ENCODE data around the gene DDX17.

DNA sequence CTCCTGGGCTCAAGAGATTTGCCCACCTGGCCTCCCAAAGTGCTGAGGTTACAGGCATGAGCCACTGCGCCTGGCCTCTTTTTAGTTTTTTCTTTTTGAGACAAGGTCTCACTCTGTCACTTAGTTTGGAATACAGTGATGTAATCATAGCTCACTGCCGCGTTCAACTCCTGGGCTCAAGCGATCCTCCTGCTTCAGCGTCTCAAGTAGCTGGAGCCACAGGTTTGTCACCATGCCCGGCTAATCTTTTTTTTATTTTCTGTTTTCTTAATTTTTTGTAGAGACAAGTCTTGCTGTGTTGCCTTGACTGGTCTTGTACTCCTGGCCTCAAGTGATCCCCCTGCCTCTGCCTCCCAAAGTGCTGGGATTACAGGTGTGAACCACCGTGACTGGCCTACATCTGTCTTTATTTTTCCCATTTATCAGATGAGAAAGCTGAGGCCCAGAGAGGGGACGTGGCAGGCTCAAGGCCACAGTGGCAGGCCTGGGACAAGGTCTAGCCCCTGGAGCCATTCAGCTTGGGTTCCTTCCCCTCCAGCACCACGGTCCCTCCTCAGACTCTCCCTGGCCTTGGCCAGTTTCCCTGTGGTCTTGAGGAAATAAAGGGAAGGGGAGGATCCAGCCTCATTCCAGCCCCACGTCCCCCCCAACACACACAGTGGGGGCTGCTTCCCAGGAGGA, 41.0 kb downstream of the DDX17 start:
- no peak for TF ChIP-seq ESRRA (CRISPR knock-in tag; IDR thresholded peaks at IDR 0.05; ENCODE audit: borderline replicate concordance)
- TF ChIP-seq TEAD4 (CRISPR knock-in tag; IDR thresholded peaks at IDR 0.05) = no peak
- TF ChIP-seq, protein P1, sequence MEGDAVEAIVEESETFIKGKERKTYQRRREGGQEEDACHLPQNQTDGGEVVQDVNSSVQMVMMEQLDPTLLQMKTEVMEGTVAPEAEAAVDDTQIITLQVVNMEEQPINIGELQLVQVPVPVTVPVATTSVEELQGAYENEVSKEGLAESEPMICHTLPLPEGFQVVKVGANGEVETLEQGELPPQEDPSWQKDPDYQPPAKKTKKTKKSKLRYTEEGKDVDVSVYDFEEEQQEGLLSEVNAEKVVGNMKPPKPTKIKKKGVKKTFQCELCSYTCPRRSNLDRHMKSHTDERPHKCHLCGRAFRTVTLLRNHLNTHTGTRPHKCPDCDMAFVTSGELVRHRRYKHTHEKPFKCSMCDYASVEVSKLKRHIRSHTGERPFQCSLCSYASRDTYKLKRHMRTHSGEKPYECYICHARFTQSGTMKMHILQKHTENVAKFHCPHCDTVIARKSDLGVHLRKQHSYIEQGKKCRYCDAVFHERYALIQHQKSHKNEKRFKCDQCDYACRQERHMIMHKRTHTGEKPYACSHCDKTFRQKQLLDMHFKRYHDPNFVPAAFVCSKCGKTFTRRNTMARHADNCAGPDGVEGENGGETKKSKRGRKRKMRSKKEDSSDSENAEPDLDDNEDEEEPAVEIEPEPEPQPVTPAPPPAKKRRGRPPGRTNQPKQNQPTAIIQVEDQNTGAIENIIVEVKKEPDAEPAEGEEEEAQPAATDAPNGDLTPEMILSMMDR (IDR thresholded peaks at IDR 0.05) = no peak
- no peak for TF ChIP-seq TP53 (CRISPR knock-in tag; IDR thresholded peaks at IDR 0.05)
- TF ChIP-seq, protein P2, sequence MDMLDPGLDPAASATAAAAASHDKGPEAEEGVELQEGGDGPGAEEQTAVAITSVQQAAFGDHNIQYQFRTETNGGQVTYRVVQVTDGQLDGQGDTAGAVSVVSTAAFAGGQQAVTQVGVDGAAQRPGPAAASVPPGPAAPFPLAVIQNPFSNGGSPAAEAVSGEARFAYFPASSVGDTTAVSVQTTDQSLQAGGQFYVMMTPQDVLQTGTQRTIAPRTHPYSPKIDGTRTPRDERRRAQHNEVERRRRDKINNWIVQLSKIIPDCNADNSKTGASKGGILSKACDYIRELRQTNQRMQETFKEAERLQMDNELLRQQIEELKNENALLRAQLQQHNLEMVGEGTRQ (CRISPR knock-in tag; IDR thresholded peaks at IDR 0.05) = no peak
- TF ChIP-seq, protein P3, sequence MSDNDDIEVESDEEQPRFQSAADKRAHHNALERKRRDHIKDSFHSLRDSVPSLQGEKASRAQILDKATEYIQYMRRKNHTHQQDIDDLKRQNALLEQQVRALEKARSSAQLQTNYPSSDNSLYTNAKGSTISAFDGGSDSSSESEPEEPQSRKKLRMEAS (CRISPR knock-in tag; IDR thresholded peaks at IDR 0.05) = no peak
- TF ChIP-seq, protein P4, sequence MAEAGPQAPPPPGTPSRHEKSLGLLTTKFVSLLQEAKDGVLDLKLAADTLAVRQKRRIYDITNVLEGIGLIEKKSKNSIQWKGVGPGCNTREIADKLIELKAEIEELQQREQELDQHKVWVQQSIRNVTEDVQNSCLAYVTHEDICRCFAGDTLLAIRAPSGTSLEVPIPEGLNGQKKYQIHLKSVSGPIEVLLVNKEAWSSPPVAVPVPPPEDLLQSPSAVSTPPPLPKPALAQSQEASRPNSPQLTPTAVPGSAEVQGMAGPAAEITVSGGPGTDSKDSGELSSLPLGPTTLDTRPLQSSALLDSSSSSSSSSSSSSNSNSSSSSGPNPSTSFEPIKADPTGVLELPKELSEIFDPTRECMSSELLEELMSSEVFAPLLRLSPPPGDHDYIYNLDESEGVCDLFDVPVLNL (CRISPR knock-in tag; IDR thresholded peaks at IDR 0.05; ENCODE audit: borderline replicate concordance, low read depth) = no peak
- TF ChIP-seq ZNF138 (CRISPR knock-in tag; conservative IDR thresholded peaks at IDR 0.05) = no peak
- TF ChIP-seq, protein P5, sequence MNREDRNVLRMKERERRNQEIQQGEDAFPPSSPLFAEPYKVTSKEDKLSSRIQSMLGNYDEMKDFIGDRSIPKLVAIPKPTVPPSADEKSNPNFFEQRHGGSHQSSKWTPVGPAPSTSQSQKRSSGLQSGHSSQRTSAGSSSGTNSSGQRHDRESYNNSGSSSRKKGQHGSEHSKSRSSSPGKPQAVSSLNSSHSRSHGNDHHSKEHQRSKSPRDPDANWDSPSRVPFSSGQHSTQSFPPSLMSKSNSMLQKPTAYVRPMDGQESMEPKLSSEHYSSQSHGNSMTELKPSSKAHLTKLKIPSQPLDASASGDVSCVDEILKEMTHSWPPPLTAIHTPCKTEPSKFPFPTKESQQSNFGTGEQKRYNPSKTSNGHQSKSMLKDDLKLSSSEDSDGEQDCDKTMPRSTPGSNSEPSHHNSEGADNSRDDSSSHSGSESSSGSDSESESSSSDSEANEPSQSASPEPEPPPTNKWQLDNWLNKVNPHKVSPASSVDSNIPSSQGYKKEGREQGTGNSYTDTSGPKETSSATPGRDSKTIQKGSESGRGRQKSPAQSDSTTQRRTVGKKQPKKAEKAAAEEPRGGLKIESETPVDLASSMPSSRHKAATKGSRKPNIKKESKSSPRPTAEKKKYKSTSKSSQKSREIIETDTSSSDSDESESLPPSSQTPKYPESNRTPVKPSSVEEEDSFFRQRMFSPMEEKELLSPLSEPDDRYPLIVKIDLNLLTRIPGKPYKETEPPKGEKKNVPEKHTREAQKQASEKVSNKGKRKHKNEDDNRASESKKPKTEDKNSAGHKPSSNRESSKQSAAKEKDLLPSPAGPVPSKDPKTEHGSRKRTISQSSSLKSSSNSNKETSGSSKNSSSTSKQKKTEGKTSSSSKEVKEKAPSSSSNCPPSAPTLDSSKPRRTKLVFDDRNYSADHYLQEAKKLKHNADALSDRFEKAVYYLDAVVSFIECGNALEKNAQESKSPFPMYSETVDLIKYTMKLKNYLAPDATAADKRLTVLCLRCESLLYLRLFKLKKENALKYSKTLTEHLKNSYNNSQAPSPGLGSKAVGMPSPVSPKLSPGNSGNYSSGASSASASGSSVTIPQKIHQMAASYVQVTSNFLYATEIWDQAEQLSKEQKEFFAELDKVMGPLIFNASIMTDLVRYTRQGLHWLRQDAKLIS (CRISPR knock-in tag; IDR thresholded peaks at IDR 0.05; ENCODE audit: borderline replicate concordance) = no peak
- no peak for TF ChIP-seq ZNF671 (CRISPR knock-in tag; IDR thresholded peaks at IDR 0.05)
- TF ChIP-seq, protein P6, sequence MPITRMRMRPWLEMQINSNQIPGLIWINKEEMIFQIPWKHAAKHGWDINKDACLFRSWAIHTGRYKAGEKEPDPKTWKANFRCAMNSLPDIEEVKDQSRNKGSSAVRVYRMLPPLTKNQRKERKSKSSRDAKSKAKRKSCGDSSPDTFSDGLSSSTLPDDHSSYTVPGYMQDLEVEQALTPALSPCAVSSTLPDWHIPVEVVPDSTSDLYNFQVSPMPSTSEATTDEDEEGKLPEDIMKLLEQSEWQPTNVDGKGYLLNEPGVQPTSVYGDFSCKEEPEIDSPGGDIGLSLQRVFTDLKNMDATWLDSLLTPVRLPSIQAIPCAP (CRISPR knock-in tag; IDR thresholded peaks at IDR 0.05) = no peak
- TF ChIP-seq, protein P7, sequence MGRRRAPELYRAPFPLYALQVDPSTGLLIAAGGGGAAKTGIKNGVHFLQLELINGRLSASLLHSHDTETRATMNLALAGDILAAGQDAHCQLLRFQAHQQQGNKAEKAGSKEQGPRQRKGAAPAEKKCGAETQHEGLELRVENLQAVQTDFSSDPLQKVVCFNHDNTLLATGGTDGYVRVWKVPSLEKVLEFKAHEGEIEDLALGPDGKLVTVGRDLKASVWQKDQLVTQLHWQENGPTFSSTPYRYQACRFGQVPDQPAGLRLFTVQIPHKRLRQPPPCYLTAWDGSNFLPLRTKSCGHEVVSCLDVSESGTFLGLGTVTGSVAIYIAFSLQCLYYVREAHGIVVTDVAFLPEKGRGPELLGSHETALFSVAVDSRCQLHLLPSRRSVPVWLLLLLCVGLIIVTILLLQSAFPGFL (CRISPR knock-in tag; IDR thresholded peaks at IDR 0.05; ENCODE audit: borderline replicate concordance) = no peak

Measured in WTC11 (cell line).